Stimulated activated CD4-positive, alpha-beta T cell treated with anti-CD3 and anti-CD28 coated beads, Interleukin-4, amount 100 ng/mL, for 24 hours (primary cell): ENCODE measurements around the gene ENOSF1.
"Not testable (repeated sequence)": the region's sequence is repeated elsewhere in the genome, so short reads cannot be mapped to it uniquely, and the experiment has no call there.

Experiments used
- DNase-seq: peaks from one replicate; pipeline ENCODE4 v3.0.0-alpha.2; 2020

ENOSF1 gene

DNA sequence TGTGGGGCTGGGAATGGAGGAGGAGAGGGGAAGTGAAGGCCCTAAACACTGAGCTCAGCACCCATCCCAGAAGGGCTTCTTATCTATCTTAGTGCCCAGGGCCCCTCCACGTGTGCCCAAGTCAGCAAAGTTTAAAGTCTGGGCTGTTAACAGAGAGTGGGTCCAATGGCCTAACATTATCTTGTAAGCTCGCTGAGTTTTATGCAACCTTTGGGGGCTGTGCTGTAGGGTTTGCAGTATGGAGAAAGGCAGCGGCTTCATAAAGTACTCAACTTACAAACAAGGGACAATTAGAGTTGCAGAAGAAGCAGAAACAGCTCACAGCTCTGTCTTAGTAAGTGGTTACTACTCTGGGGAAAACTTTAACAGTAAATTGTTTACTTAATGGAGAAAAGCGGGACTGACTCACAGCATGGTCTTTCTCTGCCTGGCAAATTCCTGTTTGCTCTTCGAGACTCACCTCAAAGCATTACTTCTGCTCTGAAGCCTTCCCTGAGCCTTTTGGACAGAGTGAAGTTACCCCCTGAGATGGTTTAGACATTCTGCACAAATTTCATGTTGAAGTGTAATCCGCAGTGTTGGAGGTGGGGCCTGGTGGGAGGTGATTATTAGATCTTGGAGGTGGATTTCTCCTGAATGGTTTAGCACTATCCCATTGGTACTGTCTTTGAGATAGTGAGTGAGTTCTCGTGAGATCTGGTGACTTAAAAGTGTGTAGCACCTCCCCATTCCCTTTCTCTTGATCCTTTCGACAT lies 9.0 kb downstream of the ENOSF1 start:
- no peak for DNase-seq

DNA sequence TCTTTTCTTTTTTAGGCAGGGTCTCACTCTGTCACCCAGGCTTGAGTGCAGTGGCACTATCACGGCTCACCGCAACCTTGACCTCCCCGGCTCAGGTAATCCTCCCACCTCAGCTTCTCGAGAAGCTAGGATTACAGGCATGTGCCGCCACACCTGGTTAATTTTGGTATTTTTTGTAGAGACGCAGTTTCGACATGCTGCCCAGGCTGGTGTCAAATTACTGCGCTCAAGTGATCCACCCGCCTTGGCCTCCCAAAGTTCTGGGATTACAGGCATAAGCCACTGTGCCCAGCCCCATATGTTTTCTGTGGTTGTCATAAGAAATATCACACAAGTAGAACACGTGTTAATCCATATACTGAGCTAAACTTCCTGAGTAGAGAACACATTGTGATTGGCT lies 14.6 kb downstream of the ENOSF1 start:
- DNase-seq = no peak

DNA sequence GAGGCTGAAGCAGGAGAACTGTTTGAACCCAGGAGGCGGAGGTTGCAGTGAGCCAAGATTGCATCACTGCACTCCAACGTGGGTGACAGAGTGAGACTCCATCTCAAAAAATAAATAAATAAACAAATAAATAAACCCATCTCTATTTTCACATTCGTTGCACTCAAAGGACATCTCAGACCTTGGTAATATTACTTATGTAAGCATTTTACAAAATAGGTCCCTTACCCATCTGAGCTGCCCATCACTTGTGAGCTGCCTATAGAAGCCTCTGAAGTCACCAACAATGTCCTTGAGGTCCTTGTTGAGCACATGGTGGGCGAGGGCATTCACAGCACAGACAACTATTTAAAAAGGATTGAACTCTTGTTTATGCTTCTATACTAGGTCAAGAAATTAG lies 15.4 kb downstream of the ENOSF1 start:
- no peak for DNase-seq

DNA sequence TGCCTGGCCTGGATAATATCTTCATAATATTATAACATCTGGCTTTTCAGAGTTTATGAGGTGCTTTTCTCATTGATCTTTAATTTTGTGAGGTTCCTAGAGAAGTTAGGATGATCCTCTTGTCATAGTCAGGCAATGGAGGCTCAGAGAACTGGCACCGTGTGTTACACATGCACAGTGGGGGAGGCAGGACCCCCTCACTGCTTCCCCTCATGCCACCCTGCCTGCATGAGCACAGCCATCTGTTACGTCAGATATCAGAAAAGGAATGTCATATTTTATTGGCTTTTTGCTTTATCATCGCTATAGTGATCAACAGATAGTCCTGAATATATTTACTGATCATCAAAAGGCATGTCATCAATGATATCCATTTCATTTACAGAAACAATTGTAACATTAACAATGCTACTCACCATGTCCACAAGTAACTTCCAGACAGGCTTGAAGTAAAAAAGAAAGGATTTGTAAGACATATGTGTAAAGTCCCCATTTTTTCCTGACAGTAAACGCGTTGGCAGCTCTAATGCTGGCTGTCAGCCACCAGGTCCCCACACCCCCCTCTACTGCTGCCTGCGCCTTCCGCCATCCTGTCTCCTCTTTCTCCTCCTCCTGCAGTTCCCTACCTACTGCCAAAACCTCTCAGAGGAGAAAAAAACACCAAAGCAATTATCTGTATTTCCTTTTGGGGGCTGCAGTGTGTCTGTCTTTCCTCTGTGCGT lies 18.8 kb downstream of the ENOSF1 start:
- no peak for DNase-seq

DNA sequence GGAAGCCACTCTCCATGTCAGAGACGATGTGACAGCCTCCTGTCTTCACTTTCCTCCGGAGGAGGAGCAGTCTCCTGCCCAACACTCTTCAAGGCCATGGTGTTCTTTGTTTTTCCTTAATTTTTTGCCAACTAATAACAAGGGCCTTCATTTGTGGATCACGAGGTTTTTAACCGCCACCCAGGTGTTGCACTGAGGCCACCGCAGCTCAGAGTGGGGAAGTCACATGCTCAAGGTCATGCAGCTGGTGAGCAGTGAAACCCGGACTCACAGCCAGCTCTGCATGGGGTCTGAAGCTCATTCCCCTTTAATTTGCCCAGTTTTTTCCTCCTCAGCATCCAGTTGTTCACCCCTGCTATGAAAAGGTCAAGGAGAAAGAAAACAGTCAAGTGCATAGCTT lies 19.6 kb downstream of the ENOSF1 start:
- no peak for DNase-seq

DNA sequence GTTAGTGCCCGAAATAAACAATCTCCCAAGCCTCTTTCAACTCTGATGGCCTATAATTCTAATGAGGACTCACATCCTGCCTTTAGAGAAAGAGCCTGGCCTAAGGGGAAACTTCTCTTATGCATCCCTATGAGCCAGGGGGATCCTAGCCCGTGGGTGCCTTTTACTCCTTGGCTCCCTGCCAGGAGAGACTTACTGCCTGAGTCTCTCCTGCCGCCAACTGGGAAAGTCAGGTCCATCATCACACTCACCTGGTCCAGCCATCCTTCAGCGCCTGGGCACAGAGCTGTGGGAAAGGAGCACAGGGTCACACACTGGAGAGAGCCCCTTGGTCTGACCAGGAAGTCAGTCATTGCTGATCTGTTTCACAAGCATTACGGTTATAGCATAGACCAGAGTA lies 24.1 kb downstream of the ENOSF1 start:
- no peak for DNase-seq

DNA sequence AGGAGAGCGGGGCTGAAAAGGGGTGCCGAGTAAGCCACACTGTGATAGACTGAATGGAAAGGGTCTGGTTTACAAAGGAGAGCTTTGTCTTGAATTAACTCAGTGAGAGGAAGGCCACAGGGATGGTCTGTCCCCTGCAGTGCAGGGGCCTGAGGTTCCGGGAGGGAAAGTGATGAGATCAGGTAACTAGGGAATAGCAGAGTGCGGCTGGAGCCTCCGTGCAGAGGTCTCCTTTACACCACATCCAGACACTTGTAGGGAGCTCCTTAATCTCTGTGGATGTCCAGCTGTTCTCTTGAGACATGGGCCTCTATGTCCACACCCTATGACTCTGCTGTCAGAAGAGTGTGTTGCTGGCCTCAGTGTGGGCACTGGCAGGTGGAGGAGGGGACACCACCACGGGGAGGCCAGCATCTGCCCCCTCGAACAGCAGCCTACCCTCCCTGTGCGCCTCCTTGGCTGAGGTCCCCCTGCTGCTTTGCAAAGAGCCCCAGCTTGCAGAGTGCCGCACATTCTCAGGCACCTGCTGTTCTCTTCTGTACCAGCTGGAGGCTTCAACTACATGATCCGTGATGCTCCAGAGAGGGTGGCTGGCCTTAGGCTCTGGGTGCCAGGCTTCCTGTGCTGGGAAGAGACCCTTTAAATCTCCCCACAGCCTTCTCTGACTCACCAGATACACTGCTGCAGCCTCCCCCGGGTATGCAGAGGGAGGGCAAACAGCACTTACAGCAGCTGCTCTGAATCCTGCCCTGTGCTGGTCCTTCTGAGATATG lies 25.9 kb downstream of the ENOSF1 start:
- DNase-seq = no peak

DNA sequence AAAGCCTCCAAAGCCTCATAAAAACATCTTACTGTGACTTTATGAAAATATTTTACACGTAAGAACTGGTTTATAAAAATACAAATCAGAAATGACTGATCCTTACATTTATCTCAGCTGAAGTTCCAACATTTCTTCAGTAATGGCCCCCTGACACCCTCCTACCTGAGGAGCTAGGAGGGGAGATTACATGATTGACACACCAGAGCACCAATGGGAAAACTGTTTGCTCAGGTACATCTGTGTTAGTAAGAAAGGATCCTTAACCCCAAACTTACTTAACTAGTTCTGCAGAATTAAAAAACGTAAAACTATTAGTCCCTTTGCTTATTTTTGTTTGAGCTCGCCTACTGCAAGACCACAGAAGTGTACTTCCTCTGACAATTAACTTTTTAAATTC lies 27.0 kb downstream of the ENOSF1 start:
- no peak for DNase-seq

DNA sequence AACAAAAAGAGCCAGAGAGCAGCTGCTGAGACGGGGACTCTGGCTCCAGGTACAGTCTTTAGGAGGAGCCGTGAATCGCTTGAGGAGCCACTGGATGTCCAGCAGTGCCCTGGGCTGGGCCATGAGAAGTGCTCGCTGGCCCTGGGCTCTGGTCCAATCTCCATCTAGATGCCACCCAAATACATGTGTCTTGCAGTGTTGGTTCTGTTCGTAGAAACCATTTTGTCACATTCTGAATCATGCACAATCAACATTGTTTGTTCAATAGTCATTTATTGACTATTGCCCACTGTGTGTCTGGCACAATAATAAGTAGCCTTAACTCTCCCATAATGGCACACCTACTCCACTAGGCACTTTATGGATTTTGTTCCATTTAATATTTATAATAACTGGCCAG lies 28.9 kb downstream of the ENOSF1 start:
- DNase-seq = no peak

DNA sequence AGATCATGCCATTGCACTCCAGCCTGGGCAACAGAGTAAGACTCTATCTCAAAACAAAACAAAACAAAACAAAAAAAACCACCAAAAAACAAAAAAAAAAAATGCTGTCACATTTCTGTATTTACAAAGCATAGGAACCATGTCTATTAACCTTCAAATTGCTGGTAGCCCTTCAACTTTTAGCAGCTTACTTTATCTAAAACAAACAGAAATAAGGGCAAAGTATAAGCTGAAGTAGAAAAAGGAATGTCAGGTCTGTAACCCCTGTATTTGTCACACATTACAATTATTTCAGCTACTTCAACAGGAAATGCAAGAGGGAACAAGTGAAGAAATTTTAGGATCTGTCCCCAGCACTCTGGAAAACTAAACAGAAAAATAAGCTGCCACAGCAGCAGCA lies 29.6 kb downstream of the ENOSF1 start:
- no peak for DNase-seq

DNA sequence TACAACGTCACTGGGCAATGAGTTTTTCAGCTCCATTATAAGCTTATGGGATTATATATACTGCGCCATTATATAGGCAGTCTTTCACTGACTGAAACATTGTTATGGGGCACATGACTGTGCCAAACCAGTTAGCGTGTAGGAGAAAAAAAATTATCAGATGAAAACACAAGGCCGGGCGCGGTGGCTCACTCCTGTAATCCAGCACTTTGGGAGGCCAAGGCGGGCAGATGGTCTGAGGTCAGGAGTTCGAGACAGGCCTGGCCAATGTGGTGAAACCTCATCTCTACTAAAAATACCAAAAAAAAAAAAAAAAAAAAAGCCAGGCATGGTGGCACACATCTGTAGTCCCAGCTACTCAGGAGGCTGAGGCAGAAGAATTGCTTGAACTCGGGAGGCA lies 30.0 kb downstream of the ENOSF1 start:
- DNase-seq = not testable (repeated sequence)

DNA sequence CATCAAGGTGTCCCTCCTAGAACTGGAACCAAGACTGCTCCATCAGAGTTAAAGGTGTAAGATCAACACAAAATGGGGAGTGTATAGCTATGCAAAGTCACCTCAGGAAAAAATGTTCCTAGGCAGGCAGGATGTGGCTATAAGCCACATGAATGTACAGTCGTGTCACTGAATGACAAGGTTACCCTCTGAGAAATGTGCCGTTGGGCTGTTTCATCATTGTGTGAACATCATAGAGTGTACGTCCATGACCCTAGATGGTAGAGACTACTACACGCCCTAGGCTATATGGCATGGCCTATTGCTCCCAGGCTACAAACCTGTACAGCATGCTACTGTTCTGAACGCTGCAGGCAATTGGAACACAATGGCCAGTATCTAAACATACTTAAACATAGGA lies 30.4 kb downstream of the ENOSF1 start:
- DNase-seq = peak; percentile 41

DNA sequence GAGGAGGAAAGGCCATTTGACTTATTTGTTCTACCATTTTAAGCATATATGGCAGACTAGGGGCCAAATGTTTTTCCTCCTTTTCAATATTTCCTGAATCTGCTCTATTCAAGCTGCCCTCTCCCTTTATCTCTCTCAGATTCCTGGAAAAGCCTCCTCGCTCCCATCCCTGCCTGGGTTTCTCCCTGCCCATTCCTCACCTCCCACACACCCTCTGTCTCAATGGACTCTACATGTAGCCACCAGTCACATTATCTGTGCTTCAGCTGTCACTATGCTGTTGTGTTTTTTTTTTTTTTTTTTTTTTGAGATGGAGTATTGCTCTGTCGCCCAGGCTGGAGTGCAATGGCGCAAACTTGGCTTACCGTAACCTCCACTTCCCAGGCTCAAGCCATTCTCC lies 32.0 kb downstream of the ENOSF1 start:
- no peak for DNase-seq

DNA sequence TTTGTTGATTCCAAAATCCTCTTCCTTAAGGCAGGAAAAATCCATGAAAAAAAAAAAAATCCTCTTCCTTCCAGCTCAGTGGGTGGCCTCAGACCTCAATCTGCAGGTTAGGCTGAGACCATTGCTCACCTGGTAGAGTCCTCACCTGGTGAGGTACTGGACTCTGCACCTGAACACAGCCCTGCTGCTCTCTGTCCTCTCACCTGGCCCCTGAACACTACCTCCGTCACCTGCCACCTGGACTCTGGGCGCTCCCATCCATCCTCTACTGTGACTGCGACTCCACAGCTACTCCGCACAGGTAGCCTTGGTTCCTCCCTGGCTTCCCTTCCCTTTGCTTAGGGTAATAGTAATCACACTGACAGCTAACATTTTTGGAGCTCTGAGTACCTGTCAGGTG lies 32.9 kb downstream of the ENOSF1 start:
- DNase-seq = no peak

DNA sequence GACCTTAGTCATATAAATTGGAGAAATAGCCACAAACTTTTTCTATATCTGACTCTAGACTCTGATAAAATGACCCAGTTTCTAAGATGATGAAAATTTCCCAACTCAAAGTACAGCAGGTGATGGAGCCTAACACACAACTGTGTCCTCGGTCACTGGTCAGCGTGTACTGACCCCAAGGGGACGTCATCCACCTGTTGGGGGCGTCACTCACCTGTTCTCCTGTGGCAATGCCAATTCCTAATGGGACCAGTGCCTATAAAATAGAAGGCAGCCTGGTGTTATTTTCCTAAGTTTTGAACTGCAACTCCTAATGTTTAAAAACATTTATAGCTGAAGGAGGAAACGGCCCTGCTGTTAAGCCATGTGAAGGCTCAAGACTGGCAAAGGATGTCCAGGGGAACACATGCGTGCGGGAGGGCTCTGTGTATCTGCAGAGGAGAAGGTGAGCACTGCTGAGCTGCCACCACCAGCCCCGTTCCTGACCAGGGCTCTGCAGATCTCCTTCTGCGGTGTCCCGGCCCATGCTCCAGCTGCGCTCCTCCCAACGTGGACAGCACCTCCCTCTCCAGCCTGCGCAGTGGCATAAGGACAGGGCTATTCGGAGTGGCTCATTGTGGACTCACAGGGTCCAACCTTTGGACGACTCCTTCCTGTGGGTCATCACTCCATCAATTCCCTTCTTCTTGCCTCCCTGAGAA lies 33.8 kb downstream of the ENOSF1 start:
- DNase-seq = no peak

DNA sequence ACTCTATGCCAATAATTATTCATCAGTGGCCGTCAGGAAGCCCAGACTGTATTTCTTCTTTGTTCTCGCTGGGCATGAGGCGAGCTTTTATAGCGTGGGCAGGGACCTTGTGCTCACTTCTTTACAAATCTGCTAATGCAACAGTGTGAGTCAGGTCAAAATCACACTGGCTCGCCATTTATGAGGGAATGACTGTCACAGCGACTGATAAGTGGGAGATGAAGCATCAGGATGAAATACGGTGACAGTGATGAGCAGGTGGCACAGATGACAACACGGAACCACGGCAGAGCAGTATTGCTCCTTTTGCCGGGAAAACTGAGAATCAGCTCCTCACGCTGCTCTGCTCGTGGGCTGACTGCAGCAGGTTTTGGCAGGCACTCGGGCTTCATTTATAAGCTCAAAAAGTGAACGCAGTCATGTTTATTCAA lies 34.5 kb downstream of the ENOSF1 start:
- DNase-seq = no peak

DNA sequence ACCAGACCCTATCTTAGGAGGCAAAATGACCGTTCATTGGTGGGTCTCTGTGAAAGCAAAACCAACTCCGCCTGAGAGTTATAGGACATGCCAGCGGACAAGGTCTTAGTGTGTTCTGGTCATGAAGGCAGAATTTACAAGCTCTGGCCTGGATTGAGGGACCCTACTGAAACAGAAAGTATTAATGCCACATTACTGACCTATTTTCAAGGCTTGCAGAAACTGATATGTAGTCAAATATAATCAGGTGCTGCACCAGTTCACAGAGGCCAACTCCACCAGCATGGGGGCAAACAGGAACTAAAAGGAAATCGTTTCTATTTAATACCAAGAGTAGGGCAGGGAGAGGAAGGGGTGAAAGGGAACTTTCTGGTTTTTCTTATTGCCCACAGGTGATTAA lies 35.3 kb downstream of the ENOSF1 start:
- no peak for DNase-seq

DNA sequence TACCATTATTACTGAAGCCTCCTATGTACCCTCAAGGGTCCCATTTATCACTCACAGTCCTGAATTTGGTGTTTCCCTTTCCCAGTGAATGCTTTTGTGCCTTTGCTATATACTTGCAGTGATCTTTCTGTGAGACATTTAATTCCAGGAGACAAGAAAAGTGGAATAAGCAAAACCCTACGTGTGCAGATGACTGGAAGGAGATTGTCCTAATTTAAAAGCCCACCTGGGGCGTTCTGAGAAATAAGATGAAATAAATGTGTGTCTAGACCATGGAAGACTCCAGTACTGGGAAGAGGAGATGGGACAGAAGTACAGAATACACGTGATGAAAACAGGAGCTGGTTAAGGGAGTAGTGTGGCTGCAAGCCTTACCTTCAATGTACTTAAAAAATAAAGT lies 35.7 kb downstream of the ENOSF1 start:
- no peak for DNase-seq

DNA sequence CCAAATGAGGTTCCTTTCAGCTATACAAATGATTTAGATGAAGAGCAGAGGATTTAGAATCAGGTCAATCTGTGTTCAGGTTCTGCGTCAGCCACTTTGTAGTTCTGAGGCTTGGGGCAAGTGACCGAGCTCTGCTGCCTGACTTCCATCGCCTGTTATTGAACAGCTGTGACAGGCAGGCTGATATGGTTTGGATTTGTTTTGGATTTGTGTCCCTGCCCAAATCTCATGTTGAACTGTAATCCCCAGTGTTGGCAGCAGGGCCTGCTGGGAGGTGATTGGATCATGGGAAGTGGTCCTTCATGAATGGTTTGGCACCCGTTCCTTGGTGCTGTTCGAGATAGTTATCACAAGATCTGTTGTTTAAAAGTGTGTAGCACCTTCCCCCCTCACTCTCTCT lies 36.4 kb downstream of the ENOSF1 start:
- no peak for DNase-seq

DNA sequence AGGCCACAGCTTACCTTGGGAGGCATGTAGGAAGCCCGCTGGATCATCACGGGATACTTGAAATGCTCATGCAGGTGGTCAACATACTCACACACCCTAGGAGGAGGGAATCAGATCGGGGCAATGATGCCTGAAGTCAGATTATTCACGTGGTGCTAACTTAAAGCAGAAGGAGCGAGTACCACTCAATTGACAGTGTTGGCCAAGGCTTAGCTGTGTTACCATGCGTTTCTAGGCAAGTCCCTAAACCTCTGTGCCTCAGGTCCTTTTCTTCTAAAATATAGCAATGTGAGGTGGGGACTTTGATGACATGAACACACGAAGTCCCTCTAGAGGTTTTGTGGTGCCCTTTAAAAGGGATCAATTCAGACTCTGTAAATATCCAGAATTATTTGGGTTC lies 37.1 kb downstream of the ENOSF1 start:
- DNase-seq = no peak

DNA sequence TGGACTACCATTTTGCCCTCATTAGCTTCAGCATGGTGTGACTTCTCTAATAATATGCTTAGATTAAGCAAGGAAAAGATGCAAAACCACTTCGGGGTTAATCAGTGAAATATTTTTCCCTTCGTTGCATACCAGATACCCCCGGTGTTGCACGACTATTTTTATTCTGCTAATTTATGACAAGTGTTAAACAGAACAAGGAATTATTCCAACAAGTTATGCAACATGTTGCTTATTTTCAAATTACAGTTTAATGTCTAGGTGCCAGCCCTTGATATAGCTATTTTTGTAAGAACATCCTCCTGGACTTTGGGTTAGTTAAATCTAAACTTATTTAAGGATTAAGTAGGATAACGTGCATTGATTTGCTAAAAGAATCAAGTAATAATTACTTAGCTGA lies 38.7 kb downstream of the ENOSF1 start:
- no peak for DNase-seq

DNA sequence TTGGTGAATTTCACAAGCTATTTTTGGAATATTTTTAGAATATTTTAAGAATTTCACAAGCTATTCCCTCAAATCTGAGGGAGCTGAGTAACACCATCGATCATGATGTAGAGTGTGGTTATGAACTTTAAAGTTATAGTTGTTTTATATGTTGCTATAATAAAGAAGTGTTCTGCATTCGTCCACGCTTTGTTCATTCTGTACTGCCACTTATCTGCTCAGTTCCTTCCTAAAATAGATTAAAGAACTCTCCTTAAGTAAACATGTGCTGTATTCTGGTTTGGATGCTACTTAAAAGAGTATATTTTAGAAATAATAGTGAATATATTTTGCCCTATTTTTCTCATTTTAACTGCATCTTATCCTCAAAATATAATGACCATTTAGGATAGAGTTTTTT lies 39.1 kb downstream of the ENOSF1 start:
- DNase-seq = no peak

DNA sequence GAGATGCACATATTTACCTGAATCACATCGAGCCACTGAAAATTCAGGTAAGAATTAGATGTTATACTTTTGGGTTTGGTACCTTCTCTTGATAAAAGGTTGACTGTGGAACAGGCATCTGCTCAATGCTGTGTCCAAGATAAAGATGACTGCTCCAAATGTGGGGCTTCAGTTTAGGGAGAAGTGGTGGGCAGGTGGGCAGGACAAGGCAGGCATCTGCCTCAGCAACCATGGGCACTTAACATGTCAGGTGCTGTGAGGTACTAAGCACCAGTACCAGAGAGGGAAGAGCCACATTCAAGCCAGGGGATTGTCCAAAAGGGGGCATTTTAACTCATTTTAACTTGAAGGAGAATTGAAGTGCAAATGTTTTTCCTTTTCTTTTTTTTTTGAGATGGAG lies 41.0 kb downstream of the ENOSF1 start:
- DNase-seq = no peak
